ENCODE results near the gene PRR14.

GRCh38 chr16:30606004-30606403 is 44.8 kb upstream of the PRR14 start:
- no peak for TF ChIP-seq POLR2A (IDR thresholded peaks at IDR 0.05)
- no peak for TF ChIP-seq CTCF (IDR thresholded peaks at IDR 0.05 in 4 of 5, conservative IDR thresholded peaks at IDR 0.05 in 1 of 5)
